Measurements from ENCODE around the gene DEFB113. TPM values are rescaled to one million over a fixed set of nuclear protein-coding genes. Genes with fewer than 3 reads are reported as not detected.
"Not testable (repeated sequence)": the region's sequence is repeated elsewhere in the genome, so short reads cannot be mapped to it uniquely, and the experiment has no call there.

The DEFB113 gene
- total RNA-seq, 1 experiment from 2014 or later, result not detected

DNA sequence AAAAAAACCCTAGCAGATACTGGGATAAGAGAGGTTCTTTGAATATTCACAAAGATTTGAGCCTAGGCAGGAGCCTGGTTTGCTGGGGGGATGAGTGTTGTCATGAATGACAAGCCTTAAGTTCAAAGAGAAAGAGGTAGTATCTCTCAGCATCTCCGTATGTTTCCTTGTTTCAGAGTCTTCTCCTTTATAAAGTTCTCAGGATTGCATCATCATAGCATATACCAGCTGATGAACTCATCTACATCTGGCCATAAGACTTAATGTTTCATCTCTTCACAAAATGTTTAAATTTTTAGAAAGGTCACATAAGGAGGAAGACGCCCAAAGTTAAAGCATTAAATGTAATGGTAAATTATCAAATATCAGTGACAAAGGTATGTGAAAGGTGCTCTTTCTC lies 22.6 kb downstream of the DEFB113 start:
- no peaks in the 10 kb centered on the region for H3K27me3 ChIP-seq (ENCODE audit: insufficient read depth, low read length)
- no peaks in the 10 kb centered on the region for H3K9me2 ChIP-seq (ENCODE audit: insufficient read depth)
- no peaks in the 10 kb centered on the region for H4K20me1 ChIP-seq (ENCODE audit: insufficient read depth)
- no peak overlapping the region for H2AFZ ChIP-seq (ENCODE audit: low read depth, low read length, poor library complexity, severe bottlenecking)
- H3K4me3 ChIP-seq (replicated peaks in 1 of 2; ENCODE audit: low read depth in 1 of 2, low read length in 2 of 2), result no peak overlapping the region
- no peak for ATAC-seq
- ChIA-PET CTCF (no interaction called here), RAD21 (ENCODE audit: low non-redundant PET in 1 of 2, low total read pairs in 2 of 2, uncharacterized antibody in 2 of 2, unreplicated experiment in 2 of 2) (no interaction called here), POLR2A (no interaction called here)
- no peak overlapping the region for H3K4me2 ChIP-seq (ENCODE audit: low read length)
- intact Hi-C loops (cut with micrococcal nuclease), result no loop called here
- no peak overlapping the region for H3K27ac ChIP-seq (ENCODE audit: low read depth, low read length)
- no peak overlapping the region for H3K9ac ChIP-seq (ENCODE audit: low read length)
- no peaks in the 10 kb centered on the region for H3K79me2 ChIP-seq (ENCODE audit: insufficient read depth, low read length)
- H3K9me3 ChIP-seq (ENCODE audit: control insufficient read depth in 1 of 2, insufficient read depth in 1 of 2, low read depth in 1 of 2, low read length in 2 of 2), result no peaks in the 10 kb centered on the region
- H3K4me1 ChIP-seq (ENCODE audit: control insufficient read depth in 1 of 2, insufficient read depth in 2 of 2, low read length in 2 of 2), result no peaks in the 10 kb centered on the region
- no peaks in the 10 kb centered on the region for H3K36me3 ChIP-seq (ENCODE audit: control insufficient read depth in 1 of 2, insufficient read depth in 2 of 2, low read length in 2 of 2)
- TF ChIP-seq CEBPB (IDR thresholded peaks at IDR 0.05; ENCODE audit: low read depth) (no peak), POLR2AphosphoS5 (IDR thresholded peaks at IDR 0.05; ENCODE audit: low read depth, low read length) (no peak), EZH2phosphoT487 (IDR thresholded peaks at IDR 0.05; ENCODE audit: borderline replicate concordance) (no peak), FOSL1 (IDR thresholded peaks at IDR 0.05; ENCODE audit: low read depth) (no peak), RAD21 (IDR thresholded peaks at IDR 0.05; ENCODE audit: low read depth) (no peak), EZH2 (IDR thresholded peaks at IDR 0.05) (no peak)
- BruUV-seq (replicated peaks), result no TSS peak
- no peak for DNase-seq (ENCODE audit: low read depth, low spot score)

DNA sequence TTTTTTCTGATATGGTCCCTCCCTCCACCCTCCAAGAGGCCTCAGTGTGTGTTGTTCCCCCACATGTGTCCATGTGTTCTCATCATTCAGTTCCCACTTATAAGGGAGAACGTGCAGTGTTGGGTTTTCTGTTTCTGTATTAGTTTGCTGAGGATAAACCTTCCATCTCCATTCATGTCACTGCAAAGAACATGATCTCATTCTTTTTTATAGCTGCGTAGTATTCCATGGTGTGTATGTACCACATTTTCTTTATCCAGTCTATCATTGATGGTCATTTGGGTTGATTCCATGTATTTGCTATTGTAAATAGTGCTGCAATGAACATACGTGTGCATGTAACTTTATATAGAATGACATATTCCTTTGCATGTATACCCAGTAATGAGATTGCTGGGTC lies 25.4 kb downstream of the DEFB113 start:
- H4K20me1 ChIP-seq (ENCODE audit: insufficient read depth); H3K4me2 ChIP-seq (ENCODE audit: low read length); DNase-seq (ENCODE audit: low read depth, low spot score); RAD21 ChIA-PET (ENCODE audit: low non-redundant PET in 1 of 2, low total read pairs in 2 of 2, uncharacterized antibody in 2 of 2, unreplicated experiment in 2 of 2); H3K4me1 ChIP-seq (ENCODE audit: control insufficient read depth in 1 of 2, insufficient read depth in 2 of 2, low read length in 2 of 2); H3K9ac ChIP-seq (ENCODE audit: low read length); H3K9me3 ChIP-seq (ENCODE audit: control insufficient read depth in 1 of 2, insufficient read depth in 1 of 2, low read depth in 1 of 2, low read length in 2 of 2); H3K27me3 ChIP-seq (ENCODE audit: insufficient read depth, low read length); H3K79me2 ChIP-seq (ENCODE audit: insufficient read depth, low read length); H3K27ac ChIP-seq (ENCODE audit: low read depth, low read length); ATAC-seq; H3K4me3 ChIP-seq (replicated peaks in 1 of 2; ENCODE audit: low read depth in 1 of 2, low read length in 2 of 2); H3K36me3 ChIP-seq (ENCODE audit: control insufficient read depth in 1 of 2, insufficient read depth in 2 of 2, low read length in 2 of 2); CTCF ChIA-PET; BruUV-seq (replicated peaks); intact Hi-C loops (cut with micrococcal nuclease); POLR2A ChIA-PET; H2AFZ ChIP-seq (ENCODE audit: low read depth, low read length, poor library complexity, severe bottlenecking); H3K9me2 ChIP-seq (ENCODE audit: insufficient read depth): not testable (repeated sequence)
